ENCODE results near the gene PIK3CD. TPM values are rescaled to one million over a fixed set of nuclear protein-coding genes. Genes with fewer than 3 reads are reported as not detected.

The PIK3CD gene
- total and polyA plus RNA-seq, 10 of the 15 experiments (the other 5 are each of a cell fraction or from before 2014, with no cell fraction given) = 7.0 to 101 (median 51.1) TPM

GRCh38 chr1:9629445-9630201 is 21.9 kb upstream of the PIK3CD start (continued):
- TF ChIP-seq REST (IDR thresholded peaks at IDR 0.05; ENCODE audit: low read depth, low read length) (no peak), RFX5 (IDR thresholded peaks at IDR 0.05; ENCODE audit: low read depth, low read length) (no peak), ZBED1 (IDR thresholded peaks at IDR 0.05; ENCODE audit: borderline replicate concordance) (no peak; the same call in 1 of the 2 replicates), MTA2 (IDR thresholded peaks at IDR 0.05; ENCODE audit: low read depth) (peak; percentile 63), LARP7 (IDR thresholded peaks at IDR 0.05) (no peak; the same call in none of the 2 replicates), BCL3 (IDR thresholded peaks at IDR 0.05; ENCODE audit: borderline replicate concordance, insufficient read depth, low read depth, low read length, poor library complexity, severe bottlenecking) (peak; percentile 83), STAT3 (IDR thresholded peaks at IDR 0.05; ENCODE audit: low read depth, low read length) (no peak), ZBTB33 (IDR thresholded peaks at IDR 0.05) (no peak; the same call in 1 of the 2 replicates), JUND (IDR thresholded peaks at IDR 0.05; ENCODE audit: low read depth, low read length) (no peak), POU2F2 (IDR thresholded peaks at IDR 0.05; ENCODE audit: borderline replicate concordance, low read depth, low read length) (peak; percentile 46; the same call in 1 of the 3 replicates), YY1 (IDR thresholded peaks at IDR 0.05; ENCODE audit: low read depth, low read length) (peak; percentile 89), ESRRA (IDR thresholded peaks at IDR 0.05; ENCODE audit: low read length) (peak; percentile 93), ATF3 (IDR thresholded peaks at IDR 0.05; ENCODE audit: borderline replicate concordance, extremely low read depth, low read depth, low read length) (no peak), NFXL1 (IDR thresholded peaks at IDR 0.05; ENCODE audit: borderline replicate concordance) (peak; percentile 99), EED (IDR thresholded peaks at IDR 0.05; ENCODE audit: low read depth) (peak; percentile 75), RAD51 (IDR thresholded peaks at IDR 0.05) (no peak), POLR2AphosphoS5 (IDR thresholded peaks at IDR 0.05; ENCODE audit: low read length) (peak; percentile 65; the same call in 1 of the 2 replicates), BHLHE40 (IDR thresholded peaks at IDR 0.05; ENCODE audit: borderline replicate concordance in 1 of 2, low read depth in 2 of 2, low read length in 1 of 2) (peak; percentile 92 to 95), PBX3 (IDR thresholded peaks at IDR 0.05; ENCODE audit: insufficient replicate concordance, low read depth, low read length) (no peak), FOXK2 (IDR thresholded peaks at IDR 0.05) (no peak), IKZF2 (IDR thresholded peaks at IDR 0.05) (peak; percentile 87 to 90), PAX8 (IDR thresholded peaks at IDR 0.05) (no peak)
